Neutrophil (primary cell): ENCODE results near the gene CDK8.

Experiments used
- H3K27ac ChIP-seq: fragments of 200-600 bp; sonication (generic); 2 replicates; pipeline ENCODE4 v1.5.1; 2016; ENCODE audit warnings: mild to moderate bottlenecking, moderate library complexity
- H3K27me3 ChIP-seq: fragments of 200-600 bp; sonication (generic); 2 replicates; pipeline ENCODE4 v1.6.0; 2016; ENCODE audit warnings: mild to moderate bottlenecking
- H3K36me3 ChIP-seq: fragments of 200-600 bp; sonication (generic); 2 replicates; pipeline ENCODE4 v1.5.1; 2017
- H3K4me1 ChIP-seq, 2 experiments: fragments of 200-600 bp in 1 of 2; sonication (generic) in 1 of 2; 1 replicate in 1 of 2; 2 replicates in 1 of 2; pipeline versions ENCODE4 v1.5.1 to v1.6.1; 2013 to 2016; ENCODE audit warnings: low read depth in 1 of 2, low read length in 1 of 2, mild to moderate bottlenecking in 1 of 2, moderate library complexity in 1 of 2; ENCODE audit not compliant: control insufficient read depth in 1 of 2, insufficient read depth in 1 of 2
- H3K4me3 ChIP-seq, 2 experiments: fragments of 200-600 bp in 1 of 2; sonication (generic) in 1 of 2; 1 replicate in 1 of 2; 2 replicates in 1 of 2; pipeline ENCODE4 v1.5.1; 2013 to 2016; ENCODE audit warnings: low read depth in 1 of 2, low read length in 1 of 2, mild to moderate bottlenecking in 1 of 2, moderate library complexity in 1 of 2
- H3K9me3 ChIP-seq: fragments of 200-600 bp; sonication (generic); 2 replicates; pipeline ENCODE4 v1.5.1; 2016
- TF ChIP-seq, protein P1 (sequence below): fragments of 200-600 bp; sonication (generic); IDR thresholded peaks from 2 replicates; pipeline ENCODE4 v1.5.1; 2016; ENCODE audit warnings: antibody characterized with exemption

The CDK8 gene

GRCh38 chr13:26225896-26226617 is 27.9 kb upstream of the CDK8 start:
- peaks cover 11 to 13% of the 10 kb centered on the region in 2 experiments for H3K4me1 ChIP-seq
- H3K36me3 ChIP-seq = no peaks in the 10 kb centered on the region
- H3K9me3 ChIP-seq = no peaks in the 10 kb centered on the region
- TF ChIP-seq, protein P1, sequence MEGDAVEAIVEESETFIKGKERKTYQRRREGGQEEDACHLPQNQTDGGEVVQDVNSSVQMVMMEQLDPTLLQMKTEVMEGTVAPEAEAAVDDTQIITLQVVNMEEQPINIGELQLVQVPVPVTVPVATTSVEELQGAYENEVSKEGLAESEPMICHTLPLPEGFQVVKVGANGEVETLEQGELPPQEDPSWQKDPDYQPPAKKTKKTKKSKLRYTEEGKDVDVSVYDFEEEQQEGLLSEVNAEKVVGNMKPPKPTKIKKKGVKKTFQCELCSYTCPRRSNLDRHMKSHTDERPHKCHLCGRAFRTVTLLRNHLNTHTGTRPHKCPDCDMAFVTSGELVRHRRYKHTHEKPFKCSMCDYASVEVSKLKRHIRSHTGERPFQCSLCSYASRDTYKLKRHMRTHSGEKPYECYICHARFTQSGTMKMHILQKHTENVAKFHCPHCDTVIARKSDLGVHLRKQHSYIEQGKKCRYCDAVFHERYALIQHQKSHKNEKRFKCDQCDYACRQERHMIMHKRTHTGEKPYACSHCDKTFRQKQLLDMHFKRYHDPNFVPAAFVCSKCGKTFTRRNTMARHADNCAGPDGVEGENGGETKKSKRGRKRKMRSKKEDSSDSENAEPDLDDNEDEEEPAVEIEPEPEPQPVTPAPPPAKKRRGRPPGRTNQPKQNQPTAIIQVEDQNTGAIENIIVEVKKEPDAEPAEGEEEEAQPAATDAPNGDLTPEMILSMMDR = no peak
- H3K27ac ChIP-seq = no peak overlapping the region
- no peak overlapping the region for H3K4me3 ChIP-seq
- H3K27me3 ChIP-seq = peaks cover 21% of the 10 kb centered on the region

DNA sequence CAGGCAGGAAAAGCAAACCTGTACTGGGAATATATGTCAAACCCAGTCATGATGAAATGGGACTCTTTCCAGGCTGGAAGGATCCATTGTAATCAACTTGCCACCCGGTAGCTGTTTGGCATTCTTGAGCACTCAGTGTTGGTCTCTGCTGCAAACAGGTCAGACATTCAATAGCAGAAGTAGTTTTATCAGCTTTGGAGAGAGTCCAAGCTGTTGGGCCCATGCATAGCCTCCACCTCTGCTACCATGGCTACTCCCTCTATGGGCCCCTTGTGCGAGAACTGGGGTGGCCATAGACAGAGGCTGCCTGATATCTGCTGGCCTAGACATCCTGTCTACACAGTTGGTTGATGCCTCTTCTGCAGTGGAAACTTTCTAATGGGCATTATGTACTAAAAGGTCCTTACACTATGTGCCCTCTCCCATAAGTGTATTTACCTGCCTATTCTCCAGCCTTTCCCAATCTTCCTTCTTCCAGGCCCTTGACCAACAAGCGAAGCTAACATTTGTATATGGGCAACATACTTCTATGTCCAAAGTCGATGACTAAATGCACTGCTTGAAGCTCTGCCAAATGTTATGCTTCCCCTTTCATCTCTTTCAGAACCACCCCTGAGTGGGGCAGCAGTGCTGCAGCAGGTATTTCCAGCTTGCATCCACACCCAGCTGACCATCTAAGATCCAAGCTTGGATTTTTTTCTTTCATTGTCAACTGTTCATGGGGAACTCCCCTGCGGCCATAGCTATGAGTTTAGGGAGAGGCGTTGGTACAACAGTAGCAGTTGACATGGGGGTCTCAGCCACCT is 26.6 kb upstream of the CDK8 start:
- TF ChIP-seq, protein P1 = no peak

DNA sequence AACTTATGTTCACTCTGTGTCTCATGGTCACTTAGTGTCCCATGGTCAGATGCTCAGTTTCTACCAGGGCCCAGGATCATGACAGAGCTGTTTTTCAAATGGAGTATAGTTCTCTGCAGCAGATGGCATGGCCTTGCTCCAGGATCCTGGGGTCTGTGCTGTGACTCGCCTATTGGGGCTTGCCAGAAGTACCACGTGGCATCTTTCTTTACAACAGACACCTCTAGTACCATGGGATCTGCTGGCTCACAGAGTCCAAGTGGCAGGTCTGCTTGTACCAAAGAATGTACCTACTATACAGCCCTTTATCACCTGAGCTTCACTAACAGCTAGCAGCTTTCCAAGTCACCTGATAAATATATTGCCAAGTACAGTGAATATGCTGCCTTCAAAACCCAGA is 25.8 kb upstream of the CDK8 start:
- Histone ChIP-seq H3K27me3 (peaks cover 21% of the 10 kb centered on the region), H3K4me3 (no peak overlapping the region), H3K27ac (no peak overlapping the region), H3K36me3 (no peaks in the 10 kb centered on the region), H3K9me3 (no peaks in the 10 kb centered on the region), H3K4me1 (peaks cover 0 to under 1% of the 10 kb centered on the region in 2 experiments)
- TF ChIP-seq, protein P1 = no peak

More for the DNA sequence above, 26.6 kb upstream of the CDK8 start:
- peaks cover 6 to 7% of the 10 kb centered on the region in 2 experiments for H3K4me1 ChIP-seq
- H3K4me3 ChIP-seq = no peak overlapping the region
- peaks cover 21% of the 10 kb centered on the region for H3K27me3 ChIP-seq
- H3K27ac ChIP-seq = no peak overlapping the region
- no peaks in the 10 kb centered on the region for H3K36me3 ChIP-seq
- H3K9me3 ChIP-seq = no peaks in the 10 kb centered on the region

- Histone ChIP-seq H3K9me3 (no peaks in the 10 kb centered on the region), H3K4me1 (no peaks in the 10 kb centered on the region), H3K4me3 (no peak overlapping the region), H3K27me3 (peaks cover 16% of the 10 kb centered on the region), H3K36me3 (no peaks in the 10 kb centered on the region), H3K27ac (no peak overlapping the region)
- TF ChIP-seq, protein P1 = no peak
Measured at GRCh38 chr13:26229080-26229615, 24.8 kb upstream of the CDK8 start.

DNA sequence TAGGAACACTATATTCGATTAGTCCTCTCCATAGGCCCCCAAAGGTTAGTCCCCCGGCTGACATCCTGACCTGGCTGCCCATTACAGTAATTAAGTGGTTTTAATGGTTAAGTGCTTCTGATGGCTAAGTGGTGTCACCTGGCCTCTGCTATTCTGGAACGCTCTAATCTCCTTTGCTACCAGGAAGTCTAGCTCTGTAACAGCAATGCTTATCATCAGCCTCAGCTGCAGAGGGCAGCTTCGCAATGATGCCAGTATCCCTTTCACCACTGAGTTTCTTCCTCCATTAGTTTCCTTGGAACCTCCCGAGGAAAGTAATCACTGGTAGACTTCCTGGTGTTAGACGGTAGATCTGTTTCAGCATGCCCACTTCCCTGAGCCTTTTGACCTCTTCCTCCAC is 23.2 kb upstream of the CDK8 start:
- TF ChIP-seq, protein P1 = no peak
- no peak overlapping the region for H3K4me3 ChIP-seq
- H3K4me1 ChIP-seq = no peaks in the 10 kb centered on the region
- no peak overlapping the region for H3K27ac ChIP-seq
- no peaks in the 10 kb centered on the region for H3K9me3 ChIP-seq
- no peaks in the 10 kb centered on the region for H3K36me3 ChIP-seq
- peaks cover 7% of the 10 kb centered on the region for H3K27me3 ChIP-seq
